ENCODE measurements around the gene POR. TPM values are rescaled to one million over a fixed set of nuclear protein-coding genes. Genes with fewer than 3 reads are reported as not detected.
A peak's percentile ranks its signal among the peaks of the same experiment; 100 is the strongest.
"Not testable (repeated sequence)": the region's sequence is repeated elsewhere in the genome, so short reads cannot be mapped to it uniquely, and the experiment has no call there.

Gene POR
- total and polyA plus RNA-seq, 2 experiments from 2014 or later = 106 to 220 TPM

- no peaks in the 10 kb centered on the region for H4K20me1 ChIP-seq (ENCODE audit: insufficient read depth, poor library complexity, severe bottlenecking)
- H3K4me2 ChIP-seq = no peak overlapping the region
- no peak overlapping the region for H3K4me3 ChIP-seq
- no peak overlapping the region for H3K27ac ChIP-seq
- no peak for TF ChIP-seq EZH2phosphoT487 (IDR thresholded peaks at IDR 0.05; ENCODE audit: low read depth, severe bottlenecking, unreplicated experiment)
- TF ChIP-seq, protein P1, sequence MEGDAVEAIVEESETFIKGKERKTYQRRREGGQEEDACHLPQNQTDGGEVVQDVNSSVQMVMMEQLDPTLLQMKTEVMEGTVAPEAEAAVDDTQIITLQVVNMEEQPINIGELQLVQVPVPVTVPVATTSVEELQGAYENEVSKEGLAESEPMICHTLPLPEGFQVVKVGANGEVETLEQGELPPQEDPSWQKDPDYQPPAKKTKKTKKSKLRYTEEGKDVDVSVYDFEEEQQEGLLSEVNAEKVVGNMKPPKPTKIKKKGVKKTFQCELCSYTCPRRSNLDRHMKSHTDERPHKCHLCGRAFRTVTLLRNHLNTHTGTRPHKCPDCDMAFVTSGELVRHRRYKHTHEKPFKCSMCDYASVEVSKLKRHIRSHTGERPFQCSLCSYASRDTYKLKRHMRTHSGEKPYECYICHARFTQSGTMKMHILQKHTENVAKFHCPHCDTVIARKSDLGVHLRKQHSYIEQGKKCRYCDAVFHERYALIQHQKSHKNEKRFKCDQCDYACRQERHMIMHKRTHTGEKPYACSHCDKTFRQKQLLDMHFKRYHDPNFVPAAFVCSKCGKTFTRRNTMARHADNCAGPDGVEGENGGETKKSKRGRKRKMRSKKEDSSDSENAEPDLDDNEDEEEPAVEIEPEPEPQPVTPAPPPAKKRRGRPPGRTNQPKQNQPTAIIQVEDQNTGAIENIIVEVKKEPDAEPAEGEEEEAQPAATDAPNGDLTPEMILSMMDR (IDR thresholded peaks at IDR 0.05; ENCODE audit: poor library complexity) = no peak
- no peak for TF ChIP-seq EZH2 (IDR thresholded peaks at IDR 0.05; ENCODE audit: borderline replicate concordance)
- H3K79me2 ChIP-seq = no peaks in the 10 kb centered on the region
- H3K36me3 ChIP-seq (replicated peaks; ENCODE audit: insufficient read depth, low read depth) = no peaks in the 10 kb centered on the region
- H3K9me3 ChIP-seq (ENCODE audit: low read depth) = no peaks in the 10 kb centered on the region
- no peak overlapping the region for H2AFZ ChIP-seq
- no peaks in the 10 kb centered on the region for H3K4me1 ChIP-seq (ENCODE audit: insufficient read depth)
- no peak for DNase-seq (ENCODE audit: low spot score)
- H3K27me3 ChIP-seq = no peaks in the 10 kb centered on the region
- 84% methylated on average over 9 of the region's 9 CpGs for WGBS (ENCODE audit: low lambda C conversion rate, missing lambda C conversion rate)
- no peaks in the 10 kb centered on the region for H3K9me2 ChIP-seq (replicated peaks; ENCODE audit: insufficient read depth)
These were observed 14.2 kb upstream of the POR start for GRCh38 chr7:75900617-75901315.

- Histone ChIP-seq H3K27me3 (no peaks in the 10 kb centered on the region), H3K4me1 (ENCODE audit: insufficient read depth) (peaks cover 6% of the 10 kb centered on the region), H3K4me3 (no peak overlapping the region), H3K9me3 (ENCODE audit: low read depth) (no peaks in the 10 kb centered on the region), H3K27ac (peak overlapping the region; percentile 81), H3K4me2 (peak overlapping the region; percentile 34), H3K79me2 (no peaks in the 10 kb centered on the region), H3K9me2 (replicated peaks; ENCODE audit: insufficient read depth) (no peaks in the 10 kb centered on the region), H3K36me3 (replicated peaks; ENCODE audit: insufficient read depth, low read depth) (no peaks in the 10 kb centered on the region), H4K20me1 (ENCODE audit: insufficient read depth, poor library complexity, severe bottlenecking) (no peaks in the 10 kb centered on the region), H2AFZ (peak overlapping the region; percentile 37)
- TF ChIP-seq EZH2phosphoT487 (IDR thresholded peaks at IDR 0.05; ENCODE audit: low read depth, severe bottlenecking, unreplicated experiment) (no peak), EZH2 (IDR thresholded peaks at IDR 0.05; ENCODE audit: borderline replicate concordance) (no peak)
- peak; percentile 84 for DNase-seq (ENCODE audit: low spot score)
- 43% methylated on average over 17 of the region's 17 CpGs for WGBS (ENCODE audit: low lambda C conversion rate, missing lambda C conversion rate)
These were observed 9.0 kb upstream of the POR start for GRCh38 chr7:75905785-75906604.

DNA sequence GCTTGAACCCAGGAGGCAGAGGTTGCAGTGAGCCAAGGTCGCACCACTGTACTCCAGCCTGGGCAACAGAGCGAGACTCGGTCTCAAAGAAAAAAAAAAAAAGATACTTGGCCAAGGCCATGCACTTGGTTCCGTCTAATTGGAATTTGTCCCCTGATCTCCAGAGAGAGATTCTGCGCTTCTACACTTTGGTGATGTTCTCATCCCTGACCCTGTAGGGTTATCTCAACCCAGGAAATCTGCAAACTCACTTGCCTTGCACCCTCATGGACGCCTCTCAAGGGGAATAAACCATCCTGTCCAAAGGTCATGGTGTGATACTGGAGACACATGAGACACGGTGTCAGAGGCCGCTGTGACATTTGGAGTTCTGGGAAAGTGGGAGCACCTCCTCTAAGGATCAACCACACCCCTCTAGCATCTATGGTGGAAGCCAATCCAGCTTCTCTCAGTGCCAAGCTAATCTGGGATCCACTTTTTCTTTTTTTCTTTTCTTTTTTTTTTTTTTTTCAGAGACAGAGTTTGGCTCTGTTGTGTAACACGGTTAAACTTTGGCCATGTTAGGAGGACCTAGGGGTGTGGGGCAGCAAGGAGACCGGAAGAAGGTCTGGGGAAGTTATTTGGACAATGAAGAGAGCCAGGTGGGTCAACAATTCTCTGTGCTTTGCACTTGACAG lies 7.8 kb upstream of the POR start:
- H3K4me1 ChIP-seq (ENCODE audit: insufficient read depth) = peaks cover 6% of the 10 kb centered on the region
- H3K4me3 ChIP-seq = no peak overlapping the region
- peak; percentile 71 for DNase-seq (ENCODE audit: low spot score)
- H3K9me3 ChIP-seq (ENCODE audit: low read depth) = no peaks in the 10 kb centered on the region
- H4K20me1 ChIP-seq (ENCODE audit: insufficient read depth, poor library complexity, severe bottlenecking) = no peaks in the 10 kb centered on the region
- H3K4me2 ChIP-seq = no peak overlapping the region
- H3K79me2 ChIP-seq = no peaks in the 10 kb centered on the region
- H3K36me3 ChIP-seq (replicated peaks; ENCODE audit: insufficient read depth, low read depth) = no peaks in the 10 kb centered on the region
- H3K27me3 ChIP-seq = no peaks in the 10 kb centered on the region
- H3K9me2 ChIP-seq (replicated peaks; ENCODE audit: insufficient read depth) = no peaks in the 10 kb centered on the region
- TF ChIP-seq, protein P1 (IDR thresholded peaks at IDR 0.05; ENCODE audit: poor library complexity) = no peak
- TF ChIP-seq EZH2phosphoT487 (IDR thresholded peaks at IDR 0.05; ENCODE audit: low read depth, severe bottlenecking, unreplicated experiment) = no peak
- TF ChIP-seq EZH2 (IDR thresholded peaks at IDR 0.05; ENCODE audit: borderline replicate concordance) = no peak
- no peak overlapping the region for H2AFZ ChIP-seq
- WGBS (ENCODE audit: low lambda C conversion rate, missing lambda C conversion rate) = 72% methylated on average over 10 of the region's 10 CpGs
- H3K27ac ChIP-seq = peak overlapping the region; percentile 81

- not testable (repeated sequence) for H3K9me3 ChIP-seq (ENCODE audit: low read depth); H3K4me2 ChIP-seq; H2AFZ ChIP-seq; H3K4me3 ChIP-seq; H3K36me3 ChIP-seq (replicated peaks; ENCODE audit: insufficient read depth, low read depth); H3K79me2 ChIP-seq; H3K4me1 ChIP-seq (ENCODE audit: insufficient read depth); DNase-seq (ENCODE audit: low spot score); H3K9me2 ChIP-seq (replicated peaks; ENCODE audit: insufficient read depth); H3K27me3 ChIP-seq; H4K20me1 ChIP-seq (ENCODE audit: insufficient read depth, poor library complexity, severe bottlenecking)
- WGBS (ENCODE audit: low lambda C conversion rate, missing lambda C conversion rate) = over 99% methylated on average over 9 of the region's 9 CpGs
- peak overlapping the region; percentile 69 for H3K27ac ChIP-seq
These were observed 7.3 kb upstream of the POR start for GRCh38 chr7:75907668-75908039.
